A673 (cell line): Measurements from ENCODE around the gene VAT1L. TPM values are rescaled to one million over a fixed set of nuclear protein-coding genes. Genes with fewer than 3 reads are reported as not detected.

ENCODE experiments used
- BruUV-seq: library from RNA; stranded (reverse); fragments of 400-500 nt; replicated peaks from 2 replicates; lab custom pipeline; 2021; lab: Mats Ljungman, UMichigan
- CTCF ChIA-PET: fragments of 300-600 bp; sonication (Branson Sonifier 250); formaldehyde crosslinking; loops from one replicate; lab custom pipeline; 2022; ENCODE audit warnings: antibody characterized with exemption; lab: Charles Lee
- POLR2A ChIA-PET: fragments of 300-600 bp; sonication (Branson Sonifier 250); formaldehyde crosslinking; loops from one replicate; lab custom pipeline; 2022; ENCODE audit warnings: antibody characterized with exemption; ENCODE audit not compliant: low non-redundant PET; lab: Charles Lee
- DNase-seq: peaks from one replicate; pipeline ENCODE4 v3.0.0-alpha.2; 2015; ENCODE audit warnings: low spot score
- H3K27ac ChIP-seq: fragments of 200-600 bp; sonication (generic); 2 replicates; pipeline ENCODE4 v1.5.1; 2016; ENCODE audit warnings: mixed run types, low read depth, mild to moderate bottlenecking, mixed read lengths, antibody characterized with exemption, low read length; ENCODE audit not compliant: poor library complexity, severe bottlenecking
- H3K27me3 ChIP-seq: fragments of 200-600 bp; sonication (generic); replicated peaks from 2 replicates; pipeline ENCODE4 v1.6.1; 2017; ENCODE audit warnings: mixed run types, low read depth, mild to moderate bottlenecking, mixed read lengths, antibody characterized with exemption, low read length; ENCODE audit not compliant: insufficient read depth, poor library complexity
- H3K36me3 ChIP-seq: fragments of 200-600 bp; sonication (generic); 2 replicates; pipeline ENCODE4 v1.6.1; 2016; ENCODE audit warnings: mixed run types, mild to moderate bottlenecking, mixed read lengths, antibody characterized with exemption, low read length; ENCODE audit not compliant: insufficient read depth, poor library complexity, severe bottlenecking
- H3K4me1 ChIP-seq: fragments of 200-600 bp; sonication (generic); 2 replicates; pipeline ENCODE4 v1.6.1; 2017; ENCODE audit warnings: mixed run types, mild to moderate bottlenecking, mixed read lengths, antibody characterized with exemption, low read length; ENCODE audit not compliant: insufficient read depth, poor library complexity, severe bottlenecking
- H3K4me3 ChIP-seq: fragments of 200-600 bp; sonication (generic); 2 replicates; pipeline ENCODE4 v1.5.1; 2016; ENCODE audit warnings: low read depth, mixed run types, mild to moderate bottlenecking, mixed read lengths, low read length; ENCODE audit not compliant: poor library complexity, severe bottlenecking
- H3K9me3 ChIP-seq: fragments of 200-600 bp; sonication (generic); 2 replicates; pipeline ENCODE4 v1.6.1; 2016; ENCODE audit warnings: mixed run types, low read depth, mild to moderate bottlenecking, mixed read lengths, antibody characterized with exemption, low read length; ENCODE audit not compliant: poor library complexity, severe bottlenecking
- EZH2 ChIP-seq: fragments of 200-600 bp; sonication (generic); IDR thresholded peaks from 2 replicates; pipeline ENCODE4 v1.6.1; 2017; ENCODE audit warnings: borderline replicate concordance, low read depth, mild to moderate bottlenecking, mixed read lengths, antibody characterized with exemption, low read length; ENCODE audit not compliant: poor library complexity, severe bottlenecking
- intact Hi-C: fragments of 100-400 bp; cut with micrococcal nuclease; formaldehyde crosslinking; loops from one replicate; pipeline ENCODE4 v1.10.0; 2022; ENCODE audit not compliant: unreplicated experiment
- total RNA-seq: library from RNA; stranded (reverse); gene quantifications from 2 replicates; pipeline ENCODE4 v1.2.3, GENCODE V29; 2021
- TF ChIP-seq, protein P1 (sequence below): fragments of 300-800, 200-600 bp; sonication (generic); conservative IDR thresholded peaks from 2 replicates; pipeline ENCODE4 v1.5.1; 2017; ENCODE audit warnings: low read depth, mild to moderate bottlenecking, antibody characterized with exemption, low read length, moderate library complexity, mixed read lengths

VAT1L gene
- total RNA-seq, 1 experiment from 2014 or later = 0.09 TPM

DNA sequence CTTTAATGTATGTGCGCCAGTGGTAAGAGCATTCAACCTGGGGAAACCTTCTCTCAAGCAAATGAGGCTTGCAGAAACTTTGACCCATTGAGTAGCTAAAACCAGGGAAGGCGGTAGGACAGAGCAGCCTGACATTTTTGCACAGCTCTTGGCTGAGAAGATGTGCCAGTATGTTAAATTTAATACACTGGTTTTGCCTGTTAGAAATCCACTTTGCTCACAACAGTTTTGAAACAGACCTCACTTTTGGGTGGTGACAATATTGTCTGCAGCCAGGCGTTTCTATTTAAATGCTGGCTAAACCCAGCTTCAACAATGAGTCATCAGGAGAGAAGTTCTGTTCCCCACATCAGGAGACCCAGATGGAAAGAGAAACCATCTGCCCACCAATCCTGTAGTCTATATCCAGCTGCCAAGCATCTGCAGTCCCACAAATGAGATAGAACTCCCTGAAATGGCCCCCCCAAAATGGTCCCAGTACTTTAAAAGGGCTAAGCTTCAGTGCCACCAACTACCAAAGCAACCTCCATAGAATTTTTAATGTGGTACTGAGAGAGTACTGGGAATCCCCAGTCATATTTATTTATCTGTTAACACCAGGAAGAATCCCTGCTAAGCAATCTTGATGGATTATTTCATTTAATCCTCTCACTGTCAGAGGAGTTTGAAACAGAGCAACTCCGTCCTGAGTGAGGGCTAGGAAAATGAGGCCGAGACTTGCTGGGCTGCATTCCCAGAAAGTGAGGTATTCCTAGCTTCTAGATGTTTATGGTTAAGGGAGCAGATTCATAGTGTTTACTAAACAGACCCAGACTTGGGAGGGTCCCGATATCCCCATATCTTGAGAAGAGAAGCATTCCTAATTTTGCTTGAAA is 205.0 kb downstream of the VAT1L start:
- intact Hi-C loops = no loop called here
- POLR2A ChIA-PET = interaction anchor here (0.6 kb wide), 1 partner anchor 35 kb away, joined by 3 read pairs; no protein-coding TSS in a partner anchor
- peak; percentile 65 for DNase-seq

GRCh38 chr16:77995843-77996455 is 207.6 kb downstream of the VAT1L start:
- no TSS peak for BruUV-seq
- H3K9me3 ChIP-seq = peaks cover 8% of the 10 kb centered on the region
- ChIA-PET POLR2A (no interaction called here), CTCF (no interaction called here)
- H3K27me3 ChIP-seq = no peaks in the 10 kb centered on the region
- DNase-seq = no peak
- H3K27ac ChIP-seq = no peak overlapping the region
- intact Hi-C loops = no loop called here
- no peak overlapping the region for H3K4me3 ChIP-seq
- no peaks in the 10 kb centered on the region for H3K4me1 ChIP-seq
- no peak for TF ChIP-seq EZH2
- TF ChIP-seq, protein P1, sequence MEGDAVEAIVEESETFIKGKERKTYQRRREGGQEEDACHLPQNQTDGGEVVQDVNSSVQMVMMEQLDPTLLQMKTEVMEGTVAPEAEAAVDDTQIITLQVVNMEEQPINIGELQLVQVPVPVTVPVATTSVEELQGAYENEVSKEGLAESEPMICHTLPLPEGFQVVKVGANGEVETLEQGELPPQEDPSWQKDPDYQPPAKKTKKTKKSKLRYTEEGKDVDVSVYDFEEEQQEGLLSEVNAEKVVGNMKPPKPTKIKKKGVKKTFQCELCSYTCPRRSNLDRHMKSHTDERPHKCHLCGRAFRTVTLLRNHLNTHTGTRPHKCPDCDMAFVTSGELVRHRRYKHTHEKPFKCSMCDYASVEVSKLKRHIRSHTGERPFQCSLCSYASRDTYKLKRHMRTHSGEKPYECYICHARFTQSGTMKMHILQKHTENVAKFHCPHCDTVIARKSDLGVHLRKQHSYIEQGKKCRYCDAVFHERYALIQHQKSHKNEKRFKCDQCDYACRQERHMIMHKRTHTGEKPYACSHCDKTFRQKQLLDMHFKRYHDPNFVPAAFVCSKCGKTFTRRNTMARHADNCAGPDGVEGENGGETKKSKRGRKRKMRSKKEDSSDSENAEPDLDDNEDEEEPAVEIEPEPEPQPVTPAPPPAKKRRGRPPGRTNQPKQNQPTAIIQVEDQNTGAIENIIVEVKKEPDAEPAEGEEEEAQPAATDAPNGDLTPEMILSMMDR = no peak
- no peaks in the 10 kb centered on the region for H3K36me3 ChIP-seq

More for the DNA sequence above, 205.0 kb downstream of the VAT1L start:
- Histone ChIP-seq H3K36me3 (no peaks in the 10 kb centered on the region), H3K27ac (peak overlapping the region; percentile 40), H3K4me1 (no peaks in the 10 kb centered on the region), H3K4me3 (no peak overlapping the region), H3K9me3 (peaks cover 8% of the 10 kb centered on the region), H3K27me3 (no peaks in the 10 kb centered on the region)
- no TSS peak for BruUV-seq
- CTCF ChIA-PET = interaction anchor here (0.5 to 0.6 kb wide), 2 partner anchors 105 to 1293 kb away, joined by 3 to 10 read pairs; no protein-coding TSS in a partner anchor
- no peak for TF ChIP-seq EZH2
- TF ChIP-seq, protein P1 = no peak

DNA sequence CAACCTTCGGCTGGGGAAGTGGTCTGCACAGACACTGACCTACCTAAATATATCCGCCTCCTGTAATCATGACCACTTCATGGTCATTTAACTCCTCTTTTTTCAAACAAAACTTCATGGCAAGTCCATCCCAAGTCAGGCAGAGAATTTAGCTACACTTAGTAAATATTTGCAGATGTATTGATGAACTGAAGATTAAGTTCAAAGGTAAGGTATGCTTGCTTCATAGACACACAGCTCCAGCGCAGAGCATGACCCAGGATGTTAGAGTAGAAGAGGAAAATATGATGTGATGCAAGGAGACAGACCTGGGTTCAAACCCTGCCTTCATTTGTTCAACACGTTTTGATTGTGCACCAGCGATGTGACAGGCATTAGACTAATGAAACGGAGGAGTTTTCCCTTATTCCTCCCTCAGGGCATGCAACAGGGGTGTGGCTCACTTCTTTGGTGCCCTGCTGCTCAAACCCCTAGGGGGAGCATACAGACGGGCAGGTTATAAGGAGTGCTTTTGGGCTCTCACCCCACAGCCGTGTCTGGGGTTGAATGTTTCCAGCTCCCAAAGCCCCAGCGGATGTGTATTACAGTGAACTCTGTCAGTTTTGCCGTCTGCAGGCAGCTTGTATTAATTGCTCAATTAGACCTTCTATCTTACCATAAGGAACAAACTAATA is 210.1 kb downstream of the VAT1L start:
- H3K27ac ChIP-seq = no peak overlapping the region
- intact Hi-C loops = no loop called here
- no peak overlapping the region for H3K4me3 ChIP-seq
- no peaks in the 10 kb centered on the region for H3K36me3 ChIP-seq
- H3K4me1 ChIP-seq = no peaks in the 10 kb centered on the region
- no peak for DNase-seq
- no peaks in the 10 kb centered on the region for H3K27me3 ChIP-seq
- ChIA-PET POLR2A (no interaction called here), CTCF (no interaction called here)
- TF ChIP-seq EZH2 = no peak
- TF ChIP-seq, protein P1 = no peak
- peaks cover 8% of the 10 kb centered on the region for H3K9me3 ChIP-seq
- no TSS peak for BruUV-seq
